Epithelial cell of proximal tubule (primary cell): ENCODE measurements around the gene SIX2. TPM values are rescaled to one million over a fixed set of nuclear protein-coding genes. Genes with fewer than 3 reads are reported as not detected.

Experiments used
- DNase-seq: peaks from one replicate; pipeline ENCODE4 v3.0.0-alpha.2; 2011; ENCODE audit warnings: low read depth
- H3K4me3 ChIP-seq: 2 replicates; pipeline ENCODE4 v1.5.1; 2011; ENCODE audit warnings: low read depth, mild to moderate bottlenecking, low read length
- CTCF ChIP-seq: conservative IDR thresholded peaks from 2 replicates; pipeline ENCODE4 v1.5.1; 2012; ENCODE audit warnings: low read depth, mild to moderate bottlenecking, low read length
- total RNA-seq: library from RNA; depleted of rRNA; stranded (reverse); fragments of >200 nt; gene quantifications from 2 replicates; pipeline ENCODE4 v1.2.3, GENCODE V29; 2015

The SIX2 gene
- total RNA-seq, 1 donor from 2014 or later, result 0.06 TPM

- TF ChIP-seq CTCF, result no peak
- H3K4me3 ChIP-seq, result no peak overlapping the region
- no peak for DNase-seq
Measured at GRCh38 chr2:45011621-45012602, 2.7 kb upstream of the SIX2 start.

GRCh38 chr2:45011121-45011520 lies 1.9 kb upstream of the SIX2 start:
- no peak for TF ChIP-seq CTCF
- DNase-seq, result no peak
- H3K4me3 ChIP-seq, result no peak overlapping the region

DNA sequence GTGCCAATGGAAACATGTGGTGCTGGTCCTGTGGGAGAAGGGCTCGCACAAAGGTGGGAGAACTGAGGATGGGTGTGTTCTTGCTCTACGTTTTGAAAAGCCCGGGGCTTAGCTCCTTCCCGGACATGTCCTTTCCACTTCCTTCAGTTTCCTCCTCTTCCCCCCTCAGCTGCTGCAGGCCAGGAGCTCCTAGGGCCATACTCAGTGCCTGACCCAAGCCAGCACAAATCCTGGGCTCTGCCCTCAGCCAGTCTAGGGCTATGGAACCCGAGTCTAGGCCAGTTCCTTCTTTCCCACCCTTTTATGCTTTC lies 1.4 kb upstream of the SIX2 start:
- no peak for TF ChIP-seq CTCF
- no peak for DNase-seq
- peak overlapping the region; percentile 59 for H3K4me3 ChIP-seq

- no peak for DNase-seq
Measured at GRCh38 chr2:45009928-45010701, 863 bp upstream of the SIX2 start.

GRCh38 chr2:45008296-45009129 lies 739 bp downstream of the SIX2 start:
- TF ChIP-seq CTCF, result no peak

More at GRCh38 chr2:45009928-45010701, 863 bp upstream of the SIX2 start:
- H3K4me3 ChIP-seq, result peak overlapping the region; percentile 59
- no peak for TF ChIP-seq CTCF

GRCh38 chr2:45007961-45008295 lies 1.3 kb downstream of the SIX2 start:
- TF ChIP-seq CTCF, result no peak
- DNase-seq, result no peak
- H3K4me3 ChIP-seq, result no peak overlapping the region

More at GRCh38 chr2:45008296-45009129, 739 bp downstream of the SIX2 start:
- DNase-seq, result no peak
- H3K4me3 ChIP-seq, result peak overlapping the region; percentile 39
